ENCODE measurements around the gene THEMIS2.
A peak's percentile ranks its signal among the peaks of the same experiment; 100 is the strongest.

Gene THEMIS2

GRCh38 chr1:27886744-27887143 is 14.4 kb downstream of the THEMIS2 start:
- peak in 1 of 2 experiments; percentile 44 for DNase-seq

GRCh38 chr1:27887215-27888021 is 15.1 kb downstream of the THEMIS2 start:
- peak in 1 of 2 experiments; percentile 35 for DNase-seq

- no peak for DNase-seq
These were observed 17.2 kb downstream of the THEMIS2 start for GRCh38 chr1:27889506-27889905.

- DNase-seq = no peak
These were observed 19.0 kb downstream of the THEMIS2 start for GRCh38 chr1:27891196-27891889.

- no peak for DNase-seq
These were observed 22.2 kb downstream of the THEMIS2 start for GRCh38 chr1:27894521-27894920.

GRCh38 chr1:27906759-27907158 is 34.4 kb downstream of the THEMIS2 start:
- no peak for DNase-seq

- peak in 1 of 2 experiments; percentile 34 for DNase-seq
These were observed 40.1 kb downstream of the THEMIS2 start for GRCh38 chr1:27912429-27912828.

- no peak for DNase-seq
These were observed 42.8 kb downstream of the THEMIS2 start for GRCh38 chr1:27915082-27915575.

GRCh38 chr1:27922272-27922671 is 49.9 kb downstream of the THEMIS2 start:
- no peak for DNase-seq

- no peak for DNase-seq
These were observed 56.0 kb downstream of the THEMIS2 start for GRCh38 chr1:27928216-27928954.

GRCh38 chr1:27931184-27931583 is 58.8 kb downstream of the THEMIS2 start:
- DNase-seq = no peak

- no peak for DNase-seq
These were observed 59.4 kb downstream of the THEMIS2 start for GRCh38 chr1:27931759-27932158.

- DNase-seq = peak; percentile 30 to 34
These were observed 62.6 kb downstream of the THEMIS2 start, which contains the start of gene SMPDL3B for GRCh38 chr1:27934818-27935549. SMPDL3B (plus strand) TSS chr1:27935000; CDS start chr1:27935184, 184 bp downstream.

GRCh38 chr1:27935721-27936120 is 63.4 kb downstream of the THEMIS2 start:
- DNase-seq = no peak
